AG09309 (cell line): ENCODE results near the gene HRK.

Experiments
- DNase-seq: peaks from one replicate; pipeline ENCODE4 v3.0.0-alpha.2; 2010; ENCODE audit warnings: low read depth
- H3K4me3 ChIP-seq: 2 replicates; pipeline ENCODE4 v1.5.1; 2011; ENCODE audit warnings: mild to moderate bottlenecking, low read depth, low read length, moderate library complexity; ENCODE audit not compliant: control insufficient read depth
- CTCF ChIP-seq: IDR thresholded peaks from 2 replicates; pipeline ENCODE4 v1.5.1; 2011; ENCODE audit warnings: mild to moderate bottlenecking, low read depth, low read length, inconsistent platforms; ENCODE audit not compliant: insufficient read depth, control insufficient read depth; ENCODE audit errors: missing control alignments

Gene HRK

GRCh38 chr12:116807546-116807945 is 73.7 kb downstream of the HRK start:
- TF ChIP-seq CTCF, result no peak
- H3K4me3 ChIP-seq, result no peak overlapping the region
- no peak for DNase-seq

- H3K4me3 ChIP-seq, result no peak overlapping the region
- no peak for TF ChIP-seq CTCF
- no peak for DNase-seq
These were observed 74.3 kb downstream of the HRK start for GRCh38 chr12:116806845-116807440.
